Calu3 (cell line): ENCODE results near the gene MUC22. TPM values are rescaled to one million over a fixed set of nuclear protein-coding genes. Genes with fewer than 3 reads are reported as not detected.

Source experiments
- BruUV-seq: library from RNA; stranded (reverse); fragments of 400-500 nt; replicated peaks from 2 replicates; lab custom pipeline; 2021; lab: Mats Ljungman, UMichigan
- CTCF ChIA-PET: fragments of 300-600 bp; sonication (Branson Sonifier 250); formaldehyde crosslinking; loops from one replicate; lab custom pipeline; 2022; ENCODE audit warnings: antibody characterized with exemption; lab: Charles Lee
- DNase-seq: peaks from one replicate; pipeline ENCODE4 v3.0.0; 2022
- H3K27ac Mint-ChIP-seq: one replicate; pipeline ENCODE4 v1.8.0; 2022; ENCODE audit warnings: mixed read lengths; ENCODE audit not compliant: unreplicated experiment
- H3K27me3 Mint-ChIP-seq: one replicate; pipeline ENCODE4 v1.8.0; 2022; ENCODE audit warnings: mixed read lengths; ENCODE audit not compliant: unreplicated experiment
- H3K36me3 Mint-ChIP-seq: one replicate; pipeline ENCODE4 v1.8.0; 2022; ENCODE audit warnings: mild to moderate bottlenecking, moderate library complexity, mixed read lengths; ENCODE audit not compliant: insufficient read depth, unreplicated experiment
- H3K4me1 Mint-ChIP-seq: one replicate; pipeline ENCODE4 v1.8.0; 2022; ENCODE audit warnings: mild to moderate bottlenecking, low read depth, mixed read lengths; ENCODE audit not compliant: unreplicated experiment
- H3K4me3 Mint-ChIP-seq: one replicate; pipeline ENCODE4 v1.8.0; 2022; ENCODE audit warnings: mild to moderate bottlenecking, low read depth, moderate library complexity, mixed read lengths; ENCODE audit not compliant: unreplicated experiment
- H3K9me3 Mint-ChIP-seq: one replicate; pipeline ENCODE4 v1.8.0; 2022; ENCODE audit warnings: low read depth, mixed read lengths; ENCODE audit not compliant: unreplicated experiment
- CTCF ChIP-seq: fragments of 200-600 bp; IDR thresholded peaks from one replicate; pipeline ENCODE4 v1.8.0; 2022; ENCODE audit warnings: antibody characterized with exemption; ENCODE audit not compliant: unreplicated experiment
- intact Hi-C: fragments of 100-400 bp; cut with micrococcal nuclease; formaldehyde crosslinking; loops from one replicate; pipeline ENCODE4 v1.10.0; 2022; ENCODE audit not compliant: unreplicated experiment
- total RNA-seq: library from RNA; stranded (reverse); gene quantifications from 2 replicates; pipeline ENCODE4 v1.2.3, GENCODE V29; 2022

Gene MUC22
- total RNA-seq, 1 experiment from 2014 or later = not detected

GRCh38 chr6:31040801-31041200, 30.5 kb downstream of the MUC22 start:
- intact Hi-C loops = loop anchor here (1.0 to 2.0 kb wide), 2 partner anchors 98 to 126 kb away; no protein-coding TSS in a partner anchor

GRCh38 chr6:31041372-31041974, 31.2 kb downstream of the MUC22 start:
- peaks cover 12% of the 10 kb centered on the region for H3K27me3 Mint-ChIP-seq
- CTCF ChIA-PET = interaction anchor here (0.5 to 3.5 kb wide), 19 partner anchors 17 to 201 kb away, joined by 3 to 23 read pairs (median 4); partner anchors contain the start of genes GTF2H4 and PSORS1C1
- peak overlapping the region; percentile 26 for H3K4me3 Mint-ChIP-seq
- DNase-seq = peak; percentile 77
- H3K36me3 Mint-ChIP-seq = no peaks in the 10 kb centered on the region
- TSS peak; percentile 73 for BruUV-seq
- no peak for TF ChIP-seq CTCF
- intact Hi-C loops = loop anchor here (1.0 to 2.0 kb wide), 2 partner anchors 99 to 126 kb away; no protein-coding TSS in a partner anchor
- no peaks in the 10 kb centered on the region for H3K9me3 Mint-ChIP-seq
- peaks cover 44% of the 10 kb centered on the region for H3K4me1 Mint-ChIP-seq
- H3K27ac Mint-ChIP-seq = peak overlapping the region; percentile 51

More at GRCh38 chr6:31040801-31041200, 30.5 kb downstream of the MUC22 start:
- peaks cover 12% of the 10 kb centered on the region for H3K27me3 Mint-ChIP-seq
- H3K9me3 Mint-ChIP-seq = no peaks in the 10 kb centered on the region
- peaks cover 51% of the 10 kb centered on the region for H3K4me1 Mint-ChIP-seq
- no peak for DNase-seq
- BruUV-seq = no TSS peak
- H3K36me3 Mint-ChIP-seq = no peaks in the 10 kb centered on the region
- CTCF ChIA-PET = interaction anchor here (0.6 to 3.5 kb wide), 10 partner anchors 24 to 136 kb away, joined by 3 to 23 read pairs (median 5); partner anchors contain the start of genes GTF2H4 and PSORS1C1
- no peak for TF ChIP-seq CTCF
- no peak overlapping the region for H3K4me3 Mint-ChIP-seq
- H3K27ac Mint-ChIP-seq = no peak overlapping the region

- CTCF ChIA-PET = interaction anchor here (0.7 to 3.5 kb wide), 9 partner anchors 28 to 202 kb away, joined by 3 to 23 read pairs (median 9); no protein-coding TSS in a partner anchor
- H3K27ac Mint-ChIP-seq = peak overlapping the region; percentile 14
Measured at GRCh38 chr6:31042806-31043205, 32.5 kb downstream of the MUC22 start.

GRCh38 chr6:31048099-31048498, 37.8 kb downstream of the MUC22 start:
- Mint-ChIP-seq H3K27ac (no peak overlapping the region), H3K4me1 (peaks cover 6% of the 10 kb centered on the region), H3K9me3 (no peaks in the 10 kb centered on the region), H3K27me3 (peaks cover 14% of the 10 kb centered on the region), H3K4me3 (no peak overlapping the region), H3K36me3 (no peaks in the 10 kb centered on the region)
- BruUV-seq = no TSS peak
- no peak for TF ChIP-seq CTCF
- intact Hi-C loops = no loop called here
- CTCF ChIA-PET = interaction anchor here (1.5 kb wide), 1 partner anchor 32 kb away, joined by 4 read pairs; no protein-coding TSS in a partner anchor
- no peak for DNase-seq

More at GRCh38 chr6:31042806-31043205, 32.5 kb downstream of the MUC22 start:
- peak; percentile 82 for DNase-seq
- peaks cover 12% of the 10 kb centered on the region for H3K27me3 Mint-ChIP-seq
- no peaks in the 10 kb centered on the region for H3K36me3 Mint-ChIP-seq
- no peaks in the 10 kb centered on the region for H3K9me3 Mint-ChIP-seq
- no TSS peak for BruUV-seq
- intact Hi-C loops = loop anchor here (1.0 kb wide), 1 partner anchor 44 kb away; no protein-coding TSS in a partner anchor
- TF ChIP-seq CTCF = peak; percentile 85
- H3K4me3 Mint-ChIP-seq = no peak overlapping the region
- H3K4me1 Mint-ChIP-seq = peaks cover 31% of the 10 kb centered on the region
